H9 (cell line): Measurements from ENCODE around the gene RAB40C. TPM values are rescaled to one million over a fixed set of nuclear protein-coding genes. Genes with fewer than 3 reads are reported as not detected.

ENCODE experiments used
- DNase-seq: peaks from one replicate; pipeline ENCODE4 v3.0.0-alpha.2; 2017
- H2AFZ ChIP-seq: one replicate; pipeline ENCODE4 v1.6.1; 2013; ENCODE audit warnings: mild to moderate bottlenecking, low read length, control low read depth, moderate library complexity
- H2AK5ac ChIP-seq: 2 replicates; pipeline ENCODE4 v1.6.1; 2013; ENCODE audit warnings: low read length, control low read depth, mixed read lengths; ENCODE audit not compliant: insufficient read length
- H2BK120ac ChIP-seq: one replicate; pipeline ENCODE4 v1.6.1; 2013; ENCODE audit warnings: low read depth, mild to moderate bottlenecking, low read length, control low read depth, inconsistent platforms; ENCODE audit not compliant: poor library complexity, severe bottlenecking
- H2BK12ac ChIP-seq: 2 replicates; pipeline ENCODE4 v1.6.1; 2013; ENCODE audit warnings: low read length, control low read depth, mixed read lengths, low read depth; ENCODE audit not compliant: insufficient read length
- H2BK15ac ChIP-seq: 2 replicates; pipeline ENCODE4 v1.6.1; 2013; ENCODE audit warnings: low read depth, low read length, control low read depth
- H2BK20ac ChIP-seq: one replicate; pipeline ENCODE4 v1.6.1; 2013; ENCODE audit warnings: low read depth, mild to moderate bottlenecking, low read length, control low read depth, inconsistent platforms; ENCODE audit not compliant: poor library complexity, severe bottlenecking
- H2BK5ac ChIP-seq: 2 replicates; pipeline ENCODE4 v1.6.1; 2013; ENCODE audit warnings: low read length, control low read depth, mixed read lengths; ENCODE audit not compliant: insufficient read length
- H3K14ac ChIP-seq: 2 replicates; pipeline ENCODE4 v1.6.1; 2013; ENCODE audit warnings: low read length, control low read depth; ENCODE audit not compliant: insufficient read depth
- H3K18ac ChIP-seq: 2 replicates; pipeline ENCODE4 v1.6.1; 2013; ENCODE audit warnings: low read depth, mild to moderate bottlenecking, mixed read lengths, low read length, control low read depth; ENCODE audit not compliant: insufficient read length
- H3K23ac ChIP-seq: 2 replicates; pipeline ENCODE4 v1.6.1; 2013; ENCODE audit warnings: low read length, control low read depth, mixed read lengths, low read depth; ENCODE audit not compliant: insufficient read length
- H3K23me2 ChIP-seq: 2 replicates; pipeline ENCODE4 v1.6.1; 2013; ENCODE audit warnings: low read depth, mild to moderate bottlenecking, mixed read lengths, low read length, control low read depth; ENCODE audit not compliant: insufficient read length, poor library complexity, severe bottlenecking
- H3K27ac ChIP-seq: 2 replicates; pipeline ENCODE4 v1.5.1; 2013; ENCODE audit warnings: low read length, control low read depth, mixed read lengths, low read depth; ENCODE audit not compliant: insufficient read length
- H3K27me3 ChIP-seq: 2 replicates; pipeline ENCODE4 v1.6.1; 2013; ENCODE audit warnings: low read length, control low read depth, inconsistent platforms; ENCODE audit not compliant: insufficient read depth
- H3K4ac ChIP-seq: 2 replicates; pipeline ENCODE4 v1.6.1; 2013; ENCODE audit warnings: low read depth, mild to moderate bottlenecking, control low read depth, inconsistent platforms, low read length, moderate library complexity
- H3K4me1 ChIP-seq: 2 replicates; pipeline ENCODE4 v1.6.1; 2013; ENCODE audit warnings: low read length, control low read depth, inconsistent platforms; ENCODE audit not compliant: insufficient read depth
- H3K4me2 ChIP-seq: 2 replicates; pipeline ENCODE4 v1.6.1; 2013; ENCODE audit warnings: low read length, control low read depth, mixed read lengths; ENCODE audit not compliant: insufficient read length, insufficient read depth
- H3K56ac ChIP-seq: 2 replicates; pipeline ENCODE4 v1.6.1; 2013; ENCODE audit warnings: low read depth, mild to moderate bottlenecking, mixed read lengths, low read length, control low read depth; ENCODE audit not compliant: insufficient read length
- H3K79me1 ChIP-seq: 2 replicates; pipeline ENCODE4 v1.6.1; 2013; ENCODE audit warnings: low read depth, mild to moderate bottlenecking, moderate library complexity, low read length, control low read depth, inconsistent platforms; ENCODE audit not compliant: insufficient read depth, poor library complexity, severe bottlenecking
- H3K79me2 ChIP-seq: 2 replicates; pipeline ENCODE4 v1.6.1; 2013; ENCODE audit warnings: low read length, control low read depth, inconsistent platforms; ENCODE audit not compliant: insufficient read depth
- H3K9ac ChIP-seq: 2 replicates; pipeline ENCODE4 v1.6.1; 2013; ENCODE audit warnings: low read length, control low read depth, mixed read lengths; ENCODE audit not compliant: insufficient read length; ENCODE audit errors: extremely low read depth
- H3K9me3 ChIP-seq: one replicate; pipeline ENCODE4 v1.6.1; 2013; ENCODE audit warnings: low read depth, low read length, inconsistent platforms; ENCODE audit not compliant: control insufficient read depth
- H3T11ph ChIP-seq: one replicate; pipeline ENCODE4 v1.6.1; 2013; ENCODE audit warnings: mild to moderate bottlenecking, low read length, control low read depth, inconsistent platforms
- H4K20me1 ChIP-seq: one replicate; pipeline ENCODE4 v1.6.1; 2013; ENCODE audit not compliant: control insufficient read depth, insufficient read length, insufficient read depth
- H4K5ac ChIP-seq: 2 replicates; pipeline ENCODE4 v1.6.1; 2013; ENCODE audit warnings: low read depth, mild to moderate bottlenecking, mixed read lengths, low read length, control low read depth; ENCODE audit not compliant: insufficient read length
- H4K8ac ChIP-seq: replicated peaks from 2 replicates; pipeline ENCODE4 v1.6.1; 2013; ENCODE audit warnings: low read length, control low read depth, mixed read lengths, low read depth; ENCODE audit not compliant: insufficient read length
- H4K91ac ChIP-seq: 2 replicates; pipeline ENCODE4 v1.6.1; 2013; ENCODE audit warnings: low read depth, mild to moderate bottlenecking, moderate library complexity, mixed read lengths, low read length, control low read depth; ENCODE audit not compliant: insufficient read length
- H3K27ac Mint-ChIP-seq, 3 experiments: 2 replicates in 2 of 3; 3 replicates in 1 of 3; pipeline ENCODE4 v1.8.0; 2020 to 2021; ENCODE audit warnings: mixed read lengths in 3 of 3, mild to moderate bottlenecking in 1 of 3, moderate library complexity in 1 of 3
- H3K27me3 Mint-ChIP-seq: 2 replicates; pipeline ENCODE4 v1.8.0; 2021; ENCODE audit warnings: low read depth, mild to moderate bottlenecking, moderate library complexity, mixed read lengths
- H3K36me3 Mint-ChIP-seq, 3 experiments: 2 replicates in 2 of 3; 3 replicates in 1 of 3; pipeline ENCODE4 v1.8.0; 2020 to 2021; ENCODE audit warnings: low read depth in 3 of 3, mixed read lengths in 3 of 3; ENCODE audit not compliant: insufficient read depth in 1 of 3
- H3K4me1 Mint-ChIP-seq, 2 experiments: 2 replicates each; pipeline ENCODE4 v1.8.0; 2020; ENCODE audit warnings: mixed read lengths in 2 of 2
- H3K4me3 Mint-ChIP-seq, 2 experiments: 2 replicates in 1 of 2; 3 replicates in 1 of 2; pipeline ENCODE4 v1.8.0; 2020 to 2021; ENCODE audit warnings: mild to moderate bottlenecking in 2 of 2, mixed read lengths in 2 of 2, moderate library complexity in 1 of 2
- H3K9me3 Mint-ChIP-seq, 2 experiments: 2 replicates in 1 of 2; 3 replicates in 1 of 2; pipeline ENCODE4 v1.8.0; 2020; ENCODE audit warnings: mild to moderate bottlenecking in 2 of 2, mixed read lengths in 2 of 2, moderate library complexity in 1 of 2
- WGBS: extraction: QIAGEN DNeasy Blood & Tissue Kit; methylation state at CpG from one replicate; pipeline ENCODE4 v1.1.7; 2013; ENCODE audit warnings: missing lambda C conversion rate, low lambda C conversion rate, mixed read lengths; ENCODE audit not compliant: insufficient read length; ENCODE audit errors: extremely low coverage; 5-methylcytosine and 5-hydroxymethylcytosine counted together
- total RNA-seq: library from RNA; stranded (reverse); gene quantifications from 2 replicates; pipeline ENCODE4 v1.2.1, GENCODE V29; 2021
- TF ChIP-seq, protein P1 (sequence below): fragments of 200-600 bp; sonication (generic); conservative IDR thresholded peaks from 3 replicates; pipeline ENCODE4 v1.8.0; 2021; ENCODE audit warnings: antibody characterized with exemption, mild to moderate bottlenecking

The RAB40C gene
- total RNA-seq, 1 experiment from 2014 or later: 19.1 TPM

DNA sequence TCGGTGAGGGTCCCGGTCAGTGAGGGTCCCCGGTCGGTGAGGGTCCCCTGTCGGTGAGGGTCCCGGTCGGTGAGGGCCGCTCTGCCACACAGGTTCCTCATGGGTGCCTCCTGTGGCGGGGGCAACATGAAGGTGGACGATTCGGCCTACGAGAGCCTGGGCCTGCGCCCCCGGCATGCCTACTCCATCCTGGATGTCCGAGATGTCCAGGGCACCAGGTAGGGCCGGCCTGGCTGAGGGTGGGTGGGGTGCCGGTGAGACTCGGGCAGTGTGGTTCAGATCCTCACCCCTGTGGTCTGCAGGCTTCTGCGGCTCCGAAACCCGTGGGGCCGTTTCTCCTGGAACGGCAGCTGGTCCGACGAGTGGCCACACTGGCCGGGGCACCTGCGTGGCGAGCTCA is 38.7 kb upstream of the RAB40C start:
- no CpG with 5 or more reads among the region's 28 CpGs for WGBS

More for the DNA sequence above, 38.7 kb upstream of the RAB40C start:
- Histone ChIP-seq H3K4ac (no peak overlapping the region), H3K9me3 (no peaks in the 10 kb centered on the region), H2BK5ac (no peak overlapping the region), H3K9ac (no peak overlapping the region), H3K18ac (no peak overlapping the region), H4K20me1 (no peaks in the 10 kb centered on the region), H4K91ac (no peak overlapping the region), H4K5ac (no peak overlapping the region), H2BK15ac (no peak overlapping the region), H3K23ac (no peak overlapping the region), H3K27me3 (no peaks in the 10 kb centered on the region), H3K4me2 (no peak overlapping the region), H3K23me2 (no peaks in the 10 kb centered on the region), H3K27ac (no peak overlapping the region), H2BK12ac (no peak overlapping the region), H3K79me2 (no peaks in the 10 kb centered on the region), H2AK5ac (no peak overlapping the region), H3K14ac (no peak overlapping the region), H2BK120ac (no peak overlapping the region), H2BK20ac (no peak overlapping the region), H2AFZ (no peak overlapping the region), H3K56ac (no peak overlapping the region), H3K79me1 (no peaks in the 10 kb centered on the region), H4K8ac (no peak overlapping the region), H3T11ph (no peak overlapping the region), H3K4me1 (no peaks in the 10 kb centered on the region)
- no peaks in the 10 kb centered on the region for H3K4me1 Mint-ChIP-seq
- no peak for DNase-seq
- peaks cover 0 to 8% (median 2%) of the 10 kb centered on the region in 3 experiments; a peak in 2 of 7 replicates for H3K36me3 Mint-ChIP-seq
- no peak overlapping the region for H3K27ac Mint-ChIP-seq
- no peak overlapping the region for H3K4me3 Mint-ChIP-seq
- H3K27me3 Mint-ChIP-seq: no peaks in the 10 kb centered on the region
- TF ChIP-seq, protein P1, sequence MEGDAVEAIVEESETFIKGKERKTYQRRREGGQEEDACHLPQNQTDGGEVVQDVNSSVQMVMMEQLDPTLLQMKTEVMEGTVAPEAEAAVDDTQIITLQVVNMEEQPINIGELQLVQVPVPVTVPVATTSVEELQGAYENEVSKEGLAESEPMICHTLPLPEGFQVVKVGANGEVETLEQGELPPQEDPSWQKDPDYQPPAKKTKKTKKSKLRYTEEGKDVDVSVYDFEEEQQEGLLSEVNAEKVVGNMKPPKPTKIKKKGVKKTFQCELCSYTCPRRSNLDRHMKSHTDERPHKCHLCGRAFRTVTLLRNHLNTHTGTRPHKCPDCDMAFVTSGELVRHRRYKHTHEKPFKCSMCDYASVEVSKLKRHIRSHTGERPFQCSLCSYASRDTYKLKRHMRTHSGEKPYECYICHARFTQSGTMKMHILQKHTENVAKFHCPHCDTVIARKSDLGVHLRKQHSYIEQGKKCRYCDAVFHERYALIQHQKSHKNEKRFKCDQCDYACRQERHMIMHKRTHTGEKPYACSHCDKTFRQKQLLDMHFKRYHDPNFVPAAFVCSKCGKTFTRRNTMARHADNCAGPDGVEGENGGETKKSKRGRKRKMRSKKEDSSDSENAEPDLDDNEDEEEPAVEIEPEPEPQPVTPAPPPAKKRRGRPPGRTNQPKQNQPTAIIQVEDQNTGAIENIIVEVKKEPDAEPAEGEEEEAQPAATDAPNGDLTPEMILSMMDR: no peak
- no peaks in the 10 kb centered on the region for H3K9me3 Mint-ChIP-seq
